IMR-90 (cell line): Measurements from ENCODE around the gene OSTM1. TPM values are rescaled to one million over a fixed set of nuclear protein-coding genes. Genes with fewer than 3 reads are reported as not detected.

Experiments
- ATAC-seq: fragments of 200-7000 bp; cut with Tn5 transposase; 2 replicates; pipeline ENCODE4 v1.9.1; 2020; ENCODE audit warnings: low read depth, mild to moderate bottlenecking, moderate library complexity
- BruUV-seq: library from RNA; stranded (reverse); fragments of 400-500 nt; replicated peaks from 2 replicates; lab custom pipeline; 2021; lab: Mats Ljungman, UMichigan
- CTCF ChIA-PET: fragments of 300-600 bp; formaldehyde crosslinking; extraction: SDS; loops from one replicate; lab custom pipeline; 2021; ENCODE audit warnings: antibody characterized with exemption; lab: Yijun Ruan, JAX
- POLR2A ChIA-PET: fragments of 300-600 bp; sonication (Branson Sonifier 250); formaldehyde crosslinking; loops from one replicate; lab custom pipeline; 2022; ENCODE audit warnings: antibody characterized with exemption; ENCODE audit not compliant: unreplicated experiment; lab: Charles Lee
- DNase-seq: peaks from one replicate; pipeline ENCODE4 v3.0.0; 2013
- H2AFZ ChIP-seq: replicated peaks from 2 replicates; pipeline ENCODE3; 2013; ENCODE audit warnings: low read length, mild to moderate bottlenecking; ENCODE audit not compliant: poor library complexity
- H2AK5ac ChIP-seq: 2 replicates; pipeline ENCODE4 v1.6.1; 2013; ENCODE audit warnings: low read depth, low read length, inconsistent platforms
- H2AK9ac ChIP-seq: replicated peaks from 2 replicates; pipeline ENCODE3; 2013; ENCODE audit warnings: mild to moderate bottlenecking, low read depth, low read length, moderate library complexity; ENCODE audit not compliant: poor library complexity
- H2BK120ac ChIP-seq: 2 replicates; pipeline ENCODE4 v1.6.1; 2013; ENCODE audit warnings: low read depth, low read length, inconsistent platforms
- H2BK15ac ChIP-seq: 3 replicates; pipeline ENCODE4 v1.6.1; 2013; ENCODE audit warnings: low read depth, low read length, inconsistent platforms
- H2BK20ac ChIP-seq: 2 replicates; pipeline ENCODE4 v1.6.1; 2013; ENCODE audit warnings: low read depth, mild to moderate bottlenecking, inconsistent platforms, low read length, moderate library complexity
- H2BK5ac ChIP-seq: 2 replicates; pipeline ENCODE4 v1.6.1; 2013; ENCODE audit warnings: mild to moderate bottlenecking, low read depth, low read length, inconsistent platforms; ENCODE audit not compliant: poor library complexity, severe bottlenecking
- H3K14ac ChIP-seq: replicated peaks from 2 replicates; pipeline ENCODE4 v1.6.1; 2013; ENCODE audit warnings: low read depth, low read length, inconsistent platforms
- H3K18ac ChIP-seq: 2 replicates; pipeline ENCODE4 v1.6.1; 2013; ENCODE audit warnings: low read depth, low read length, control low read depth
- H3K23ac ChIP-seq: 2 replicates; pipeline ENCODE4 v1.6.1; 2013; ENCODE audit warnings: low read depth, low read length, inconsistent platforms
- H3K27ac ChIP-seq: 2 replicates; pipeline ENCODE4 v1.5.1; 2013; ENCODE audit warnings: mild to moderate bottlenecking, control low read depth, low read length; ENCODE audit not compliant: insufficient read depth
- H3K27me3 ChIP-seq: 2 replicates; pipeline ENCODE4 v1.6.1; 2013; ENCODE audit warnings: low read length; ENCODE audit not compliant: control insufficient read depth, insufficient read depth
- H3K36me3 ChIP-seq: 2 replicates; pipeline ENCODE4 v1.6.1; 2013; ENCODE audit warnings: low read length, mixed read lengths; ENCODE audit not compliant: control insufficient read depth, insufficient read depth
- H3K4ac ChIP-seq: 2 replicates; pipeline ENCODE4 v1.6.1; 2013; ENCODE audit warnings: low read depth, low read length, inconsistent platforms
- H3K4me1 ChIP-seq: 2 replicates; pipeline ENCODE4 v1.6.1; 2013; ENCODE audit warnings: low read length, mixed read lengths; ENCODE audit not compliant: control insufficient read depth, insufficient read depth
- H3K4me2 ChIP-seq: 2 replicates; pipeline ENCODE4 v1.6.1; 2013; ENCODE audit warnings: low read depth, mild to moderate bottlenecking, control low read depth, low read length, moderate library complexity
- H3K4me3 ChIP-seq: 2 replicates; pipeline ENCODE4 v1.5.1; 2013; ENCODE audit warnings: low read depth, mild to moderate bottlenecking, control low read depth, low read length, moderate library complexity; ENCODE audit not compliant: insufficient read depth
- H3K56ac ChIP-seq: 2 replicates; pipeline ENCODE4 v1.6.1; 2013; ENCODE audit warnings: low read length, inconsistent platforms; ENCODE audit not compliant: insufficient read depth; ENCODE audit errors: extremely low read depth
- H3K79me1 ChIP-seq, 2 experiments: 2 replicates each; pipeline ENCODE4 v1.6.1; 2013; ENCODE audit warnings: low read length in 2 of 2, inconsistent platforms in 1 of 2, low read depth in 1 of 2
- H3K9ac ChIP-seq: 2 replicates; pipeline ENCODE4 v1.6.1; 2013; ENCODE audit warnings: low read depth, low read length, control low read depth
- H3K9me1 ChIP-seq: 2 replicates; pipeline ENCODE4 v1.6.1; 2013; ENCODE audit warnings: low read length, inconsistent platforms; ENCODE audit not compliant: insufficient read depth
- H3K9me3 ChIP-seq: 2 replicates; pipeline ENCODE4 v1.6.1; 2013; ENCODE audit warnings: low read length; ENCODE audit not compliant: control insufficient read depth, insufficient read depth
- H4K20me1 ChIP-seq: 2 replicates; pipeline ENCODE4 v1.6.1; 2013; ENCODE audit warnings: low read length, inconsistent platforms; ENCODE audit not compliant: insufficient read depth
- H4K5ac ChIP-seq: 2 replicates; pipeline ENCODE4 v1.6.1; 2013; ENCODE audit warnings: mild to moderate bottlenecking, low read depth, low read length, control low read depth
- H4K8ac ChIP-seq, 2 experiments: 2 replicates each; pipeline ENCODE4 v1.6.1; 2013; ENCODE audit warnings: low read depth in 2 of 2, low read length in 2 of 2, control low read depth in 1 of 2, inconsistent platforms in 1 of 2
- H4K91ac ChIP-seq: 2 replicates; pipeline ENCODE4 v1.6.1; 2013; ENCODE audit warnings: low read depth, low read length, inconsistent platforms; ENCODE audit not compliant: insufficient read depth
- BHLHE40 ChIP-seq: fragments of 150-350 bp; IDR thresholded peaks from 2 replicates; pipeline ENCODE4 v1.6.1; 2016; ENCODE audit warnings: mild to moderate bottlenecking, low read depth, low read length
- CEBPB ChIP-seq: IDR thresholded peaks from 2 replicates; pipeline ENCODE4 v1.6.1; 2012; ENCODE audit warnings: low read depth, low read length, improper control_type of control experiment
- CHD1 ChIP-seq: IDR thresholded peaks from 2 replicates; pipeline ENCODE4 v1.6.1; 2012; ENCODE audit warnings: low read depth, low read length, improper control_type of control experiment
- CTCF ChIP-seq: conservative IDR thresholded peaks from 2 replicates; pipeline ENCODE4 v1.5.1; 2012; ENCODE audit warnings: mild to moderate bottlenecking, low read depth, low read length, improper control_type of control experiment
- ELK1 ChIP-seq: fragments of 150-350 bp; IDR thresholded peaks from 2 replicates; pipeline ENCODE4 v1.6.1; 2016; ENCODE audit warnings: low read depth, mild to moderate bottlenecking, low read length, moderate library complexity, borderline replicate concordance
- FOS ChIP-seq: fragments of 150-350 bp; IDR thresholded peaks from 2 replicates; pipeline ENCODE4 v1.6.1; 2016; ENCODE audit warnings: low read depth, low read length
- MAFK ChIP-seq: IDR thresholded peaks from 2 replicates; pipeline ENCODE4 v1.6.1; 2012; ENCODE audit warnings: low read depth, low read length, improper control_type of control experiment
- MAZ ChIP-seq: IDR thresholded peaks from 2 replicates; pipeline ENCODE4 v1.6.1; 2012; ENCODE audit warnings: low read depth, mild to moderate bottlenecking, low read length, improper control_type of control experiment, moderate library complexity, borderline replicate concordance
- MXI1 ChIP-seq: IDR thresholded peaks from 2 replicates; pipeline ENCODE4 v1.6.1; 2012; ENCODE audit warnings: low read depth, mild to moderate bottlenecking, low read length, moderate library complexity, borderline replicate concordance
- NFE2L2 ChIP-seq: fragments of 150-350 bp; IDR thresholded peaks from 2 replicates; pipeline ENCODE4 v1.6.1; 2016; ENCODE audit warnings: low read depth, mild to moderate bottlenecking, low read length
- POLR2A ChIP-seq: IDR thresholded peaks from 2 replicates; pipeline ENCODE4 v1.6.1; 2012; ENCODE audit warnings: mild to moderate bottlenecking, low read depth, low read length
- RAD21 ChIP-seq: IDR thresholded peaks from 2 replicates; pipeline ENCODE4 v1.6.1; 2012; ENCODE audit warnings: low read length, improper control_type of control experiment
- RCOR1 ChIP-seq: IDR thresholded peaks from 2 replicates; pipeline ENCODE4 v1.6.1; 2012; ENCODE audit warnings: mild to moderate bottlenecking, low read length, improper control_type of control experiment; ENCODE audit not compliant: insufficient replicate concordance
- RFX5 ChIP-seq: IDR thresholded peaks from 2 replicates; pipeline ENCODE4 v1.8.0; 2012; ENCODE audit warnings: low read depth, mild to moderate bottlenecking, low read length, moderate library complexity
- SMC3 ChIP-seq: fragments of 150-350 bp; IDR thresholded peaks from 2 replicates; pipeline ENCODE4 v1.6.1; 2016; ENCODE audit warnings: low read depth, mild to moderate bottlenecking, antibody characterized with exemption, low read length, moderate library complexity
- USF2 ChIP-seq: fragments of 150-350 bp; IDR thresholded peaks from 2 replicates; pipeline ENCODE4 v1.6.1; 2017; ENCODE audit warnings: mild to moderate bottlenecking, antibody characterized with exemption, low read length, low read depth
- WGBS, 2 experiments: methylation state at CpG; one replicate each; pipeline versions ENCODE4 v1.1.5 to v1.1.7; 2013; ENCODE audit warnings: missing lambda C conversion rate in 2 of 2; ENCODE audit not compliant: insufficient read length in 1 of 2; ENCODE audit errors: extremely low coverage in 2 of 2; 5-methylcytosine and 5-hydroxymethylcytosine counted together
- dilution Hi-C: fragments of 300-500 bp; cut with HindIII; formaldehyde crosslinking; loops from one replicate; pipeline ENCODE4 v1.14.3; 2018; ENCODE audit warnings: low sequenced_read_pairs; ENCODE audit not compliant: unreplicated experiment
- in situ Hi-C: fragments of 300-500 bp; cut with MboI; formaldehyde crosslinking; loops from 3 replicates; pipeline ENCODE4 v1.14.3; 2019; ENCODE audit warnings: low sequenced_read_pairs, inconsistent platforms, mixed read lengths
- intact Hi-C: fragments of 100-400 bp; cut with micrococcal nuclease; formaldehyde crosslinking; loops from 2 replicates; pipeline ENCODE4 v1.10.0; 2022
- polyA plus RNA-seq, 3 experiments: library from polyadenylated mRNA; depleted of rRNA; stranded (reverse); fragments of >200 nt; gene quantifications; 2 replicates each; pipeline ENCODE4 v1.2.3, GENCODE V29; 2012; ENCODE audit warnings: low replicate concordance in 1 of 3
- total RNA-seq: library from RNA; depleted of rRNA; stranded (reverse); fragments of >200 nt; gene quantifications from 2 replicates; pipeline ENCODE4 v1.2.3, GENCODE V29; 2012

OSTM1 gene
- total and polyA plus RNA-seq, 2 of the 4 experiments (the other 2 are of a cell fraction) = 8.0 to 24.7 TPM

- H4K20me1 ChIP-seq = 0 out of 2 replicates have a peak, but pooled peaks cover 5% of the 10 kb centered on the region
- H4K5ac ChIP-seq = no peak overlapping the region
- H3K4me1 ChIP-seq = no peaks in the 10 kb centered on the region; the same call in 1 of the 2 replicates
- no TSS peak for BruUV-seq
- POLR2A ChIA-PET = no interaction called here
- peaks cover 91% of the 10 kb centered on the region for H3K27me3 ChIP-seq
- H2AK9ac ChIP-seq = no peak overlapping the region
- no peak overlapping the region for H3K27ac ChIP-seq
- H3K14ac ChIP-seq = no peak overlapping the region
- no peak overlapping the region for H2BK15ac ChIP-seq
- no peak for DNase-seq
- H2BK120ac ChIP-seq = no peak overlapping the region
- no peak overlapping the region for H2BK5ac ChIP-seq
- intact Hi-C loops = no loop called here
- no peak overlapping the region for H4K91ac ChIP-seq
- H2BK20ac ChIP-seq = no peak overlapping the region
- H3K56ac ChIP-seq = no peak overlapping the region
- TF ChIP-seq USF2 (no peak), CTCF (no peak), CEBPB (no peak), RAD21 (no peak), CHD1 (no peak), FOS (no peak), RCOR1 (no peak), POLR2A (no peak), MAFK (no peak), RFX5 (no peak), SMC3 (no peak), BHLHE40 (no peak), MAZ (no peak), ELK1 (no peak), MXI1 (no peak), NFE2L2 (no peak)
- H3K18ac ChIP-seq = no peak overlapping the region
- H3K4me3 ChIP-seq = no peak overlapping the region; the same call in 1 of the 2 replicates
- H2AK5ac ChIP-seq = no peak overlapping the region
- H3K9me1 ChIP-seq = no peaks in the 10 kb centered on the region
- ATAC-seq = no peak
- H3K9ac ChIP-seq = no peak overlapping the region
- H3K4ac ChIP-seq = no peak overlapping the region
- no peak overlapping the region for H4K8ac ChIP-seq
- no peaks in the 10 kb centered on the region for H3K9me3 ChIP-seq
- WGBS, 2 experiments = 0% methylated on average over 18 of the region's 45 CpGs; no CpG with 5 or more reads in 1 of the 2 experiments
- no peaks in the 10 kb centered on the region for H3K79me1 ChIP-seq
- dilution Hi-C loops = no loop called here
- peak overlapping the region; percentile 52 for H2AFZ ChIP-seq
- peak overlapping the region; percentile 84 for H3K4me2 ChIP-seq
- in situ Hi-C loops = loop anchor here (10.0 kb wide), 1 partner anchor 376 kb away; no protein-coding TSS in a partner anchor
- CTCF ChIA-PET = interaction anchor here (1.2 kb wide), 1 partner anchor 373 kb away, joined by 3 read pairs; no protein-coding TSS in a partner anchor
- H3K23ac ChIP-seq = no peak overlapping the region; the same call in 1 of the 2 replicates
- no peaks in the 10 kb centered on the region for H3K36me3 ChIP-seq
Measured at GRCh38 chr6:108118359-108118724, 43.8 kb upstream of the OSTM1 start.
